Nucleus accumbens (tissue), 56 donors: ENCODE measurements around the gene TGM5.
"Not testable (repeated sequence)": the region's sequence is repeated elsewhere in the genome, so short reads cannot be mapped to it uniquely, and the experiment has no call there.

Experiments used
- DNase-seq, 56 donors: peaks; one replicate each; lab custom pipeline; 2025; lab: John Stamatoyannopoulos, UW

TGM5 gene, protein sequence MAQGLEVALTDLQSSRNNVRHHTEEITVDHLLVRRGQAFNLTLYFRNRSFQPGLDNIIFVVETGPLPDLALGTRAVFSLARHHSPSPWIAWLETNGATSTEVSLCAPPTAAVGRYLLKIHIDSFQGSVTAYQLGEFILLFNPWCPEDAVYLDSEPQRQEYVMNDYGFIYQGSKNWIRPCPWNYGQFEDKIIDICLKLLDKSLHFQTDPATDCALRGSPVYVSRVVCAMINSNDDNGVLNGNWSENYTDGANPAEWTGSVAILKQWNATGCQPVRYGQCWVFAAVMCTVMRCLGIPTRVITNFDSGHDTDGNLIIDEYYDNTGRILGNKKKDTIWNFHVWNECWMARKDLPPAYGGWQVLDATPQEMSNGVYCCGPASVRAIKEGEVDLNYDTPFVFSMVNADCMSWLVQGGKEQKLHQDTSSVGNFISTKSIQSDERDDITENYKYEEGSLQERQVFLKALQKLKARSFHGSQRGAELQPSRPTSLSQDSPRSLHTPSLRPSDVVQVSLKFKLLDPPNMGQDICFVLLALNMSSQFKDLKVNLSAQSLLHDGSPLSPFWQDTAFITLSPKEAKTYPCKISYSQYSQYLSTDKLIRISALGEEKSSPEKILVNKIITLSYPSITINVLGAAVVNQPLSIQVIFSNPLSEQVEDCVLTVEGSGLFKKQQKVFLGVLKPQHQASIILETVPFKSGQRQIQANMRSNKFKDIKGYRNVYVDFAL

GRCh38 chr15:43266834-43267233 lies at the start of gene TGM5:
TSS of gene TGM5 (minus strand) at chr15:43266928. CDS start at chr15:43266849, 79 bp downstream.
- no peak for DNase-seq

DNA sequence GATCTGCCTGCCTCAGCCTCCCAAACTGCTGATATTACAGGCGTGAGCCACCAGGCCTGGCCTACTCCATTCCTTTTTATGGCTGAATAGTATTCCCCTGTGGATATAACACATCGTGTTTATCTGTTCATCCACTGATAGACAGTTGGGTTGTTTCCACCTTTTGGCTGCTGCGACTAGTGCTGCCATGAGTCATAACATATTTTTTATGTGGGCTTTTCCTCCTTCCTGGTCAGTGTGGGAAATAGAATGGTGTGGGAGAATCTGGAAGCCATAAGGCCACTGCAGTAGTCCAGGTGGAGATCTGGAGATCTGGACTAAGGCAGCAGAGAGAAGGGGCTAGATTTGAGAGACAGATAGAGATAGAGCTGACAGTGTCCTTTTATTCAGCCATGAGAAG lies 47.4 kb upstream of the TGM5 start:
- DNase-seq = no peak

- no peak for DNase-seq
Measured at GRCh38 chr15:43312378-43312777, 45.6 kb upstream of the TGM5 start.

DNA sequence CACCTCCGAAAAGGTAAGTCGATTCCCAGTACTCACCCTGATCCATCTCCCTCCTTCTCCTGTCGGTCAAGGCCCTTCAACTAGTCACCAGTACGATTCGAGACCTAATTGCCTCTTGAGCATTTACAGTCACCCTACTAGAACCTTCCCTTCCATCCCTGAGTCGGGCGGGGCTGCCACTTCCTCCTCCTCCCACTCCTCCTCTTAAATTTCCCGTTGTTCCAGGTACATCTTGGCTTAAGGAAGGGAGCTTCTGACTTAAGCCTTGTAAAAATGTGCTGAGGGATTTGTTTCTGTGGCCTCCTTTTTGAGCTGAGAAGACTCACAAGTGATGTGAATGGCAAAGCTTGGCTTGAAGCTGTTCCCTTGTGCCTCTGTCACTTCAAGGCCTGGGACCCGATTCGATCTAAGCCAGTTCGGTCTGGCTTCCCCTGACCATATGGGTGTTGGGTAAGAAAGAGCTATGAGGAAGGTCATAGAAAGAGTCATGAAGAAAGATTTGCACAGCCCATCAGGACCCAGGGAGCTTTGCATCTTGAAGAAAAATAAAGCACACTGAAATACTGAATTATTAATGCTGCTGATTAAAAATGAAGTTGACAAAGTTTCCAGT lies 35.6 kb upstream of the TGM5 start, which contains the start of gene TGM7:
TSS of gene TGM7 (minus strand) at position 51 of the 613 bp plus-strand sequence.
- no peak for DNase-seq

- no peak for DNase-seq
Measured at GRCh38 chr15:43299884-43300283, 33.2 kb upstream of the TGM5 start.

DNA sequence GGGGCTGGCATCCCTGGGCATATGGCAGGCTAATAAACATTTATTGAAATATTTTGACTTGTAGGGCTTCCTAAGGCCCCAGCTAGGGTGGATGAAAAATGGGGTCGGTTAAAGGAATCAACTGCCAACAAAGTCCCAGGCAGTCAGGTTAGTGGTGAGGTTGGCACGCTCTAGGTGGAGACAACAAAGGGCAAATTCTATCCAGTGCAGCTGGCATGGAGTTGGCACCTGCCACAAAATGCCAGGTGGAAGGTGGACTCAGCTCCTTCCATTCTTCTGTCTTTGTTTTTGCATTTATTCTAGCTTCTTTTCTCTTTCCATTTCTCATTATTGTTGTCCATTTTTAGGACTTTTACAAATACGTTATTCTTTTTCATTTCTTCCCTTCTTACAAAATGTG lies 32.7 kb upstream of the TGM5 start:
- no peak for DNase-seq

DNA sequence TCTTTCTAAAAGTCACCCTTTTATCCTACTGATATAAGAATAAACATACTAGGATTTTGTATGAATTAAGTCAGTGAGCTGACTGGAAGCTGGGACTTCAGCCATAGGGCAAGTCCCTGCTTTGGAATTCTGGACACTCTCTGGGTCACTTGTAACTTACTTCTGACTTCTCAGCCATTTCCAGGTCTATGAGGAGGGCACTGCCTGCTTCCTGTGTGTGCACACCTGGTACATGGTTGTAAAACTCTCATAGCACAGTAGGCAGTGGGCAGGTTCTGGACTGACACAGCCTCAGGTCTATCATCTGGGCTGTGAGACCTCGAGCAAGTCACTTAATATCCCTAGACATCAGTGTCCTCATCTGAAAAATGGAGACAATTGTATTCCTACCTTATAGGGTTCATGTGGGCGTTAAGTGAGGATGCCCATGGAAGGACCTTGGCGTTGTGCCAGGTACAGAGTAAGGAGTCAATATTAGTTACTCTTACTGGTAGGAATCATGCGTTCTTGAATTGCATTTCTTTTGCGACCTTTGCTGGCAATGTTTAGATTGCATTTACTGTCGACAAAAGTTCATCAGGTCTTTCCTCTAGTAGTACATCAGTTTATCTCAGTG lies 27.5 kb upstream of the TGM5 start:
- DNase-seq = no peak

DNA sequence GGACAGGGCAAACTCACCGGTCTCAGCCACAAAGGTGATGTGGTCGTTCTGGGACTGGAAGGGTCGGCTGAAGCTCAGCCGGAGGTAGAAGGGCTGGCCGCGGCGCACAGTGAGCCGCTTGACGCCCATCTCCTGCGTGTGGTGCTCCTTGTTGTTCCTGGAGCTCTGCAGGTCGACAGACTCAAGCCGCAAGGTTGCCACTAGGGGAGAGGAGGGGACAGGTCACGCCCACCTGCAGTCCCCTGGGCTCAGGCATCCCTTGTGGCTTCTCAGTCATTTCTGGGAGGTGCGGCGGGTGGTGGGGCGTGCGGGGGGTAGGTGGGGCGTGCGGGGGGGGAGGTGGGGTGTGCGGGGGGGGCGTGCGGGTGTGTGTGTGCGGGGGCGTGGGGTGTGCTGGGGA lies 26.7 kb upstream of the TGM5 start:
- DNase-seq = no peak

GRCh38 chr15:43292375-43293078 lies 25.8 kb upstream of the TGM5 start:
- DNase-seq = no peak

DNA sequence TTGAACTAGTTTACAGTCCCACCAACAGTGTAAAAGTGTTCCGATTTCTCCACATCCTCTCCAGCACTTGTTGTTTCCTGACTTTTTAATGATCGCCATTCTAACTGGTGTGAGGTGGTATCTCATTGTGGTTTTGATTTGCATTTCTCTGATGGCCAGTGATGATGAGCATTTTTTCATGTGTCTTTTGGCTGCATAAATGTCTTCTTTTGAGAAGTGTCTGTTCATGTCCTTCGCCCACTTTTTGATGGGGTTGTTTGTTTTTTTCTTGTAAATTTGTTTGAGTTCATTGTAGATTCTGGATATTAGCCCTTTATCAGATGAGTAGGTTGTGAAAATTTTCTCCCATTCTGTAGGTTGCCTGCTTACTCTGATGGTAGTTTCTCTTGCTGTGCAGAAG lies 22.9 kb upstream of the TGM5 start:
- DNase-seq = not testable (repeated sequence)

DNA sequence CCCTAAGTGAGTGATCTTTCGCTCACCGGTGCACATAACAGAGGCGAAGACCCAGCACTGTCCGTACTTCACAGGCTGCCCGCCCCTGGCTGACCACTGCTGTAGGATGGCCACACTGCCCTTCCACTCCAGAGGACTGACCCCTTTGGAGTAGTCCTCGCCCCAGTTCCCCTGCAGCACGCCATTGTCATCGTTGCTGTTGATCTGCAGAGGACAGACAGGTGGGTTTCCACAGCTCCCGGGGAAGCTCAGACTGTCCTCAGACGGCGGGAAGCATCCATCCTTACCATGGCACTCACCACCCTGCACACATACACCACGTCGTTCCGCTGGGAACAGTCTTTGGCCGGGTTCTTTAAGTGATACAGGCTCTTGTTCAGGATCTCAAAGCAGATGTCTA lies 20.5 kb upstream of the TGM5 start:
- no peak for DNase-seq

DNA sequence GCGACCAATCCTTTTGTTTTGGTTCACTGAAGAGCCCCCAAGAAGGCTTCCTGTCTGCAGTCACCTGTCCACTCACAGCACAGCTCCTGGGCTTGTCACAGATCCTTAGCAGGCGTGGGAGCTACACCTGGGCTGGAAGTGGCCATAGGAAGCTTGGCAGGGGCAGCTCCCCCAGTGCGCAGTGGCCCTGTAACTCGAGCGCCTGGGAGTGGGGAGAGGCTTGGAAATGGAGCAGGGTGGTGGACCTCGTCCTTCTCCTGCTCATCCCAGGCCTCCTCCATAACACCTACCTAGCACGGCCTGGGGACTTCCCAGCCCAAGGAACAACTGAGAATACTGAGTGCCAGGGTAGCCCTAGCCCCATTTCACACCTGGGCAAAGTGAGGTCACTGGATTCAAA lies 19.3 kb upstream of the TGM5 start:
- no peak for DNase-seq

GRCh38 chr15:43285609-43286037 lies 18.9 kb upstream of the TGM5 start:
- DNase-seq = peak in 15 of 56 donors; percentile 4 to 67 (median 15)

GRCh38 chr15:43283526-43283925 lies 16.8 kb upstream of the TGM5 start:
- DNase-seq = no peak

- no peak for DNase-seq
Measured at GRCh38 chr15:43281926-43282602, 15.3 kb upstream of the TGM5 start.

DNA sequence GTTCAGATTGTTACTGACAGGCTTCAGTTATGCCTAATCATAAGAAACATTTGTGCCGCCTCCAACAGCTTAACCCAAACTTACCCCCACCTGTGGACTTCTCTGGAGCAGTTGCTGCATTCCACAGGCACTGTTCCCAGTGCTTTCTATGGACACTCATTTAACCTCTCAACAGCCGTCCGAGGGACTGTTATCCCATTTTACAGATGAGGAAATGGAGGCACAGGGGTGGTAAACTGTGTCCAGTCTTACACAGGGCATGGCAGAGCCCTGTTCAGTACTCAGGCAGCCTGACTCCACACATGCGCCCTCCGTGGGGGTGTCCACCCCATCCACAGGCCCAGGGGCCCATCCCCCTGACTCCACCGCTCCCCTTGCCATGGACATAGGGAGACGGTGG lies 14.3 kb upstream of the TGM5 start:
- no peak for DNase-seq

- DNase-seq = no peak
Measured at GRCh38 chr15:43279496-43279895, 12.8 kb upstream of the TGM5 start.

DNA sequence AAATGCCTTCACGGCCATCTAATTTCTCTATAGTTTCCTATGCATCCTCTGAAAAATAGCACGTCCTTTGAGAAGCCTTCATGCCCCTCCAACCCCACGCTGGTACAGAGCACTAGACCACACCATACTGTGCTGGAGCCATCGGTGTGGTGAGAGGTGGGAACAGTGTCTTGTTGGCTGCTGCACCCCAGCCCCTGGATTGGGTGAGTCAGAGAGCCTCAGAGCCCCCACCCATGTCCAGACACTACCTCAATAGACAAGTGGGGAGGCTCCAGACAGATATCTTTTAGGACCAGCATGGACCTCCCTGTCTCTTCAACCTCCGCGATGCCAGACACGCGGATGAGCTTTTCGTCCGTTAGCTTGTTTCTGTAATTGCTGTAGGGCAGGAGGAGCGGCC lies 12.1 kb upstream of the TGM5 start:
- no peak for DNase-seq

- no peak for DNase-seq
Measured at GRCh38 chr15:43277901-43278300, 11.2 kb upstream of the TGM5 start.
